Measurements from ENCODE around the gene FOXN3. TPM values are rescaled to one million over a fixed set of nuclear protein-coding genes. Genes with fewer than 3 reads are reported as not detected.
A peak's percentile ranks its signal among the peaks of the same experiment; 100 is the strongest.

Gene FOXN3
- total RNA-seq, 2 experiments from 2014 or later = 124 to 127 TPM

DNA sequence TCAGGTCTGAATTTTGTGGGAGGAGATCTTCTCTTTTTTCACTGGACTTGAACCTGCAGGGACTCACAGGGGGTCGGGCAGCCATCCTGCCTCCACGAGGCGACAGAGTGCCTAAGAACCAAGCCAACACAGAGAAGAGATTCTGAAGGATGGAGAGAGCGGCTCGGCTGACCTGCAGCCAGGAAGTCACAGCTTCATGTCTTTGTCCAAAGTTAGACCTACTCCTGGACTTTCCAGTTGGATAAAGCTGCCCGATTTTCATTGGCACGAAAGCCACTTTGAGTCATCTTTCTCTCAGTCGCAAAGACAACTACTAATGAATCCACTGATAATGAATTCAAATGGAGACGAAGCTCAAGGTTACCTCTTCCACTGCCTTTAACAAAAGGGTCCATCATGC is 106.8 kb downstream of the FOXN3 start:
- POLR2A ChIA-PET = no interaction called here
- CTCF ChIA-PET = no interaction called here

DNA sequence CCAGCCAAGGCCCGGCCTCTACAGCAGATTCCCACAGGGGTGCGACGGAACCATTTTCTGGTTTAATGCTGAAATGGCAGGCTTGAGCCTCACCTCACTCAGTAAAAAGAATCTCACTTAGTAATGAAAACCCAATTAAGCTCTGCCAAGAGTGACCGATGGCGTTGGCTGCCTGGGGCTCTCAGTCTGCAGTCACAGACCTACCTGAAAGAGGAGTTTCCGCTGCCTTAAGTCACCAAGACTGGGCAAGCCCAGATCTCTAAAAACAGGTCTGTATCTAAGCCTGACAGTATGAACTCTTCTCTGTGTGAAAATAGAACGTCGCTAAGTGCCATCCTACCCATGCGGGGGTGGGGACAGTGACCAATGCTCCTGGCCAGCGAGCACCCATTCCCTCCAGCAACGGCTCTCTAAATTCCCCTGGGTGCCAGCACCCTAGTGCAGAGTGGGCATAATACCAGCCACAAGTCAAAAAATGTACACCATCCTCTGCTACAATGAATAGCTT is 107.3 kb downstream of the FOXN3 start:
- Mint-ChIP-seq H3K27ac (no peak overlapping the region), H3K4me1 (ENCODE audit: low read depth) (peaks cover 59% of the 10 kb centered on the region), H3K36me3 (ENCODE audit: low read depth) (peaks cover 29% of the 10 kb centered on the region), H3K9me3 (no peaks in the 10 kb centered on the region), H3K27me3 (no peaks in the 10 kb centered on the region), H3K4me3 (no peak overlapping the region)
- no peaks in the 10 kb centered on the region for H3K9me3 ChIP-seq (ENCODE audit: control insufficient read depth in 1 of 2, insufficient read depth in 1 of 2, low read length in 2 of 2)
- no peak overlapping the region for H3K4me3 ChIP-seq (ENCODE audit: low read length)
- POLR2A ChIA-PET = no interaction called here
- no peak overlapping the region for H3K27ac ChIP-seq (ENCODE audit: low read depth in 1 of 2, low read length in 2 of 2)
- peaks cover 14% of the 10 kb centered on the region for H3K4me1 ChIP-seq (ENCODE audit: insufficient read depth, low read length)
- peaks cover 4% of the 10 kb centered on the region for H3K36me3 ChIP-seq (ENCODE audit: insufficient read depth, low read length)
- DNase-seq = no peak
- no peak for ATAC-seq (ENCODE audit: poor library complexity)
- TF ChIP-seq, protein P1, sequence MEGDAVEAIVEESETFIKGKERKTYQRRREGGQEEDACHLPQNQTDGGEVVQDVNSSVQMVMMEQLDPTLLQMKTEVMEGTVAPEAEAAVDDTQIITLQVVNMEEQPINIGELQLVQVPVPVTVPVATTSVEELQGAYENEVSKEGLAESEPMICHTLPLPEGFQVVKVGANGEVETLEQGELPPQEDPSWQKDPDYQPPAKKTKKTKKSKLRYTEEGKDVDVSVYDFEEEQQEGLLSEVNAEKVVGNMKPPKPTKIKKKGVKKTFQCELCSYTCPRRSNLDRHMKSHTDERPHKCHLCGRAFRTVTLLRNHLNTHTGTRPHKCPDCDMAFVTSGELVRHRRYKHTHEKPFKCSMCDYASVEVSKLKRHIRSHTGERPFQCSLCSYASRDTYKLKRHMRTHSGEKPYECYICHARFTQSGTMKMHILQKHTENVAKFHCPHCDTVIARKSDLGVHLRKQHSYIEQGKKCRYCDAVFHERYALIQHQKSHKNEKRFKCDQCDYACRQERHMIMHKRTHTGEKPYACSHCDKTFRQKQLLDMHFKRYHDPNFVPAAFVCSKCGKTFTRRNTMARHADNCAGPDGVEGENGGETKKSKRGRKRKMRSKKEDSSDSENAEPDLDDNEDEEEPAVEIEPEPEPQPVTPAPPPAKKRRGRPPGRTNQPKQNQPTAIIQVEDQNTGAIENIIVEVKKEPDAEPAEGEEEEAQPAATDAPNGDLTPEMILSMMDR (IDR thresholded peaks at IDR 0.05) = no peak
- CTCF ChIA-PET = interaction anchor here (1.0 kb wide), 1 partner anchor 349 kb away, joined by 3 read pairs; no protein-coding TSS in a partner anchor
- intact Hi-C loops (cut with DNase I, micrococcal nuclease) = no loop called here
- H3K27me3 ChIP-seq (ENCODE audit: control insufficient read depth in 1 of 2, insufficient read depth in 2 of 2, low read length in 2 of 2) = no peaks in the 10 kb centered on the region

More for the DNA sequence above, 106.8 kb downstream of the FOXN3 start:
- Mint-ChIP-seq H3K9me3 (no peaks in the 10 kb centered on the region), H3K27me3 (no peaks in the 10 kb centered on the region), H3K36me3 (ENCODE audit: low read depth) (peaks cover 30% of the 10 kb centered on the region), H3K4me3 (no peak overlapping the region), H3K27ac (no peak overlapping the region), H3K4me1 (ENCODE audit: low read depth) (peaks cover 59% of the 10 kb centered on the region)
- intact Hi-C loops (cut with DNase I, micrococcal nuclease) = no loop called here
- no peaks in the 10 kb centered on the region for H3K27me3 ChIP-seq (ENCODE audit: control insufficient read depth in 1 of 2, insufficient read depth in 2 of 2, low read length in 2 of 2)
- TF ChIP-seq, protein P1 (IDR thresholded peaks at IDR 0.05) = no peak
- H3K4me3 ChIP-seq (ENCODE audit: low read length) = no peak overlapping the region
- H3K36me3 ChIP-seq (ENCODE audit: insufficient read depth, low read length) = peaks cover 4% of the 10 kb centered on the region
- no peak overlapping the region for H3K27ac ChIP-seq (ENCODE audit: low read depth in 1 of 2, low read length in 2 of 2)
- H3K9me3 ChIP-seq (ENCODE audit: control insufficient read depth in 1 of 2, insufficient read depth in 1 of 2, low read length in 2 of 2) = no peaks in the 10 kb centered on the region
- no peak for ATAC-seq (ENCODE audit: poor library complexity)
- peaks cover 10% of the 10 kb centered on the region for H3K4me1 ChIP-seq (ENCODE audit: insufficient read depth, low read length)
- DNase-seq = no peak

DNA sequence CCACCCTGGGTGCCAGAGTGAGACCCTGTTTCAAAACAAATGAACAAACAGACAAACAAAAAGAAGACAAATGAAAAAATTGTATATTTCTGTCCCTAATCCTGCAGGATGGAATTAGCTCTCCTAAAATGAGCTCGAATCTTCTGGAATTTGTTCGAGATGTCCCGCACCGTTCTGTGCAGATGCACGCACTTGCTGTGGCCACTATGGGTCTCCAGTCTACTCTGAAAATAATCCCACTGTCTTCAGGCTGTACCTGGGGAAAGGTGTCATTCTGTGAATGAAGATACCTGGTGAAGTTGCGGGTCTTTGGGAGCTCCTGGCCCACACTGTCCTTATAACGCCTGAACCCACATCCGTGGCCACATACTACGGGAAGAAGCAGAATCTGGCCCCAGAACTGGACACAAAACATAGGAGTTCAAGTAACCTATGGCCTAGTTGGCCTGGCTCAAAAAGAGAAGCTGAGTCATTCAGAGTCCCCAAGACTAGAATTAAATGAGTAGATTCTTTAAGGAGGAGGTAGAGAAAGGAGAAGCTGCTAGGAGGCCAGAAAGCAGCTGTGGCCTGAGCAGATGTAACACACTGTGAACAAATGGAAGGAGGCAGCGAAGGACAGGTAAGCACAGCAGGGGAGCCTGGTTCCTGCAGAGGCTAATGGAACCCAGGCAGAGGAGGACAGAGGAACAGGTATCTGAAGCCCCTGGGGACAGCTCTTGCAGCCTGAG is 108.6 kb downstream of the FOXN3 start:
- peaks cover 22% of the 10 kb centered on the region for H3K36me3 Mint-ChIP-seq (ENCODE audit: low read depth)
- CTCF ChIA-PET = interaction anchor here (1.0 kb wide), 1 partner anchor 350 kb away, joined by 3 read pairs; no protein-coding TSS in a partner anchor
- DNase-seq = no peak
- H3K9me3 Mint-ChIP-seq = no peaks in the 10 kb centered on the region
- Histone ChIP-seq H3K4me1 (ENCODE audit: insufficient read depth, low read length) (peaks cover 24% of the 10 kb centered on the region), H3K4me3 (ENCODE audit: low read length) (no peak overlapping the region), H3K36me3 (ENCODE audit: insufficient read depth, low read length) (peaks cover 4% of the 10 kb centered on the region), H3K9me3 (ENCODE audit: control insufficient read depth in 1 of 2, insufficient read depth in 1 of 2, low read length in 2 of 2) (no peaks in the 10 kb centered on the region), H3K27me3 (ENCODE audit: control insufficient read depth in 1 of 2, insufficient read depth in 2 of 2, low read length in 2 of 2) (no peaks in the 10 kb centered on the region), H3K27ac (ENCODE audit: low read depth in 1 of 2, low read length in 2 of 2) (no peak overlapping the region)
- POLR2A ChIA-PET = no interaction called here
- TF ChIP-seq, protein P1 (IDR thresholded peaks at IDR 0.05) = no peak
- no peak overlapping the region for H3K4me3 Mint-ChIP-seq
- peaks cover 61% of the 10 kb centered on the region for H3K4me1 Mint-ChIP-seq (ENCODE audit: low read depth)
- intact Hi-C loops (cut with DNase I, micrococcal nuclease) = no loop called here
- H3K27me3 Mint-ChIP-seq = no peaks in the 10 kb centered on the region
- ATAC-seq (ENCODE audit: poor library complexity) = no peak
- peak overlapping the region; percentile 55 for H3K27ac Mint-ChIP-seq
